GM18861 (cell line): ENCODE results near the gene SLAIN1.

ENCODE experiments used
- ATAC-seq: cut with Tn5 transposase; IDR thresholded peaks from one replicate; pipeline ENCODE4 v1.9.1; 2021; ENCODE audit not compliant: unreplicated experiment

SLAIN1 gene

DNA sequence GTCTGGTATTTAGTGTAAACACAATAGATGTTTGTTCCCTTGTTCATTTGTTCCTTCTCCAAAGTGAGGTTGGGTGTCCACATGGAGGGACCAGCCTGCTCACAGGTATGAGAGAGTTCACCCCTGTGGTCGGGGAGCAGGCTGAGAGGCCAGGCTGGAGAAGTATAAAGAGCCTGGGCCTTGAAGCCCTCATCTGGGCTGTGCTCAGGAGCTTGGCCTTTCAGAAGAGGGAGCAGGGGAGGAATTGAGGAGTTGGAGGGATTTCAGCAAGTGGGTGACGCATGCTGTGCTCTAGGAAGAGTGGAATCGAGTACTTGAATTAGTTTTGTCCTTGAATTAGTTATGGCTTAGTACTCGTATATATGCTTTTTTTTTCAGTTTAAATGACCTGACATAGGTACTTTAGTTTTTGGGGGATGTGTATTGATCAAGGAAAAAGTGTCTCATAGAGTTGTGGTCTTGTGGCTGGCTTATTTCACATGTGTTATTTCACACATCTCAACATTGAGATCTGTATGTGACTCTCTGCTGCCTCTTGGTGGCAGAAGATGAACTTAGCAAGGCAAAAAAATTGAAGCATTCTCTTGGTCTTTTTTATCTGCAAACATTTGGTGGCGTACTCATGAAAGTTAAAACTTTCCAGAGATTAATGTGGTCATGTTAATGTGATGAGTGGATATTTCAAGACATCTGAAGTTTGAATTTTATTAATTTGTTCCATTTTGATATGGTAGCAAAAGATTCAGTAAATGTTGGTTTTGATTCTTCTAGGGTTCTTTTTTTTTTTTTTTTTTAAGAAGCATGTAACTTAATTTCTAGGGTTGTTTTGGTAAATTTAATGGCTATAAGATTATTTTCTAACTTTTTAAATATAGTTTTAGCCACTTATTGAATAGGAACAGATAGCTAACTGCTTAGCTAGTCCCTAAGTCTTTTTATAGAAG, 54.3 kb downstream of the SLAIN1 start:
- peak; percentile 84 for ATAC-seq

DNA sequence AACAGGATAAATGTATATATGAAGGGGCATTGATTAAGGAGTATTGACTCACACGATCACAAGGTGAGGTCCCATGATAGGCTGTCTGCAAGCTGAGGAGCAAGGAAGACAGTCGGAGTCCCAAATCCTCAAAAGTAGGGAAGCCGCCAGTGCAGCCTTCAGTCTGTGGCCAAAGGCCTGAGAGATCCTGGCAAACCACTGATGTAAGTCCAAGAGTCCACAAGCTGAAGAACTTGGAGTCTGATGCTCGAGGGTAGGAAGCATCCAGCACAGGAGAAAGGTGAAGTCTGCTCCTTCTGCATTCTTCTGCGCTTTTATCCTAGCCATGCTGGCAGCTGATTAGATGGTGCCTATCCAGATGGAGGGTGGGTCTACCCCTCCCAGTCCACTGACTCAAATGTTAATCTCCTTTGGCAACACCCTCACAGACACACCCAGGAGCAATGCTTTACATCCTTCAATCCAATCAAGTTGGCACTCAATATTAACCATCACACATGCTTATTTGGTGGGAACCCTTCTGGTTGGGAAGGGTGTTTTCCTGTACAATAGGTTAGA, 55.1 kb downstream of the SLAIN1 start:
- ATAC-seq: no peak

DNA sequence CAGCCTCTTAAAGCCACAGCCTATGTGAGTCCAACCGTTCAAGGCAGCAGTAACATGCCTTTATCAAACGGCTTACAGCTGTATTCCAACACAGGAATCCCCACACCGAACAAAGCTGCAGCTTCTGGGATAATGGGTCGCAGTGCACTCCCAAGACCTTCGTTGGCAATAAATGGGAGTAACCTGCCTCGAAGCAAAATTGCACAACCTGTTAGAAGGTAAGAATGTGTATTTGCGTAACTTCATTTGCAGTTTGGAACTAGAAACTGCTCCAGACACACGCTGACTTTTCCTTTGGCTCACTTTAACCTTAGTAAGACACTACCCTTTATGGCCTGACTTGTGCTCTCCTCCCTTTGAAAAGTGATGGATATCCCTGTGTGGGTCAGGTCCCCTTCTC, 63.4 kb downstream of the SLAIN1 start:
- ATAC-seq: no peak

DNA sequence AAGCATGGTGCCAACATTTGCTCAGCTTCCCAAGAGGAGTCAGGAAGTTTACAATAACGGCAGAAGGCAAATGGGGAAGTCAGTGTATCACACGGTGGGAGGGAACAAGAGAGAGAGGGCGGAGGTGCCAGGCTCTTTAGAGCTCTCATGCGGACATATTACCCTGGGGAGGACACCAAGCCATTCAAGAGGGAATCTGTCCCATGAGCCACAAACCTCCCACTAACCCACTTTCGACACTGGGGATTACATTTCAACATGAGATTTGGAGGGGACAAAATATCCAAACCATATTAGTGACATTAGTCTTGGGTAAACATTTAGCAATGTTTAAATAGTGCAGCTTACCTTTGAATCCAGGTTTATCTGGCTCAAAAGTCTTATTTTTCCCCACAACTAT, 69.9 kb downstream of the SLAIN1 start:
- ATAC-seq: no peak

DNA sequence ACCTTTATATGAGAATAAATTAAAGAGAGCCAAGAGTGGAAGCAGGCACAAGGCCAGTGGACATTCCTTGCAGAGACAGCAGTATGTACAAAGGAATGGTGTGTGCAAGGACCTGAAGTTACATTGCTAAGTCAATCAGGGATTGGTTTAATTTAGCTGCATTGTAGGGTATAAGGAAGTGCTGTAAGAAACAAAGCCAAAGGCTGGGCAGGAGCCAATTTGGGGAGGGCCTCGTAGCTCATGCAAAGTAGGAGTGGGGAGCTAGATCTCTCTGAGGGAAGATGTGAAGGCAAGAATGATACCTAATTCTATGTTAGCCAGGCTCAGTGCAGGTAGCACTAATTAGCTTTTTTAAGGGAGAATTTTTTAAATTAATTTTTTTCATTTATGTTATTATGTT, 76.7 kb downstream of the SLAIN1 start:
- ATAC-seq: no peak

DNA sequence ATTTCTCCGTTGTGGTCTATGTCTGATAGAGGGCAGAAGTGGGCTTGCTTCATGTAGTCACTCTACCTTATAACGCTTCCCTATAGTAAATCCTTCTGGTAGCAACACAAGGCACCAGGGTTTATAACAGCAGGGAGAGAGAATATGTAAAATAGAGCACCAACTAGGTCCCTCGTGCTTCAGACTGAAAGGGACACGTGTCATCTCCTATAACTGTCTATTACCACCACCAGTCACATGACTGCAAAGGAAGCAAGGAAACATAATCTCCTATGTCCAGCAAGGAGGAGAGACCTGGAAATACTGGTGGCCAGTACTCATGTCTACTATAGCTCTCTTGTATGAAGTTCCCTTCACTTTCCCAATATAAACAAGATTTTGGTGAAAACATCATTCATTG, 79.2 kb downstream of the SLAIN1 start:
- ATAC-seq: no peak

DNA sequence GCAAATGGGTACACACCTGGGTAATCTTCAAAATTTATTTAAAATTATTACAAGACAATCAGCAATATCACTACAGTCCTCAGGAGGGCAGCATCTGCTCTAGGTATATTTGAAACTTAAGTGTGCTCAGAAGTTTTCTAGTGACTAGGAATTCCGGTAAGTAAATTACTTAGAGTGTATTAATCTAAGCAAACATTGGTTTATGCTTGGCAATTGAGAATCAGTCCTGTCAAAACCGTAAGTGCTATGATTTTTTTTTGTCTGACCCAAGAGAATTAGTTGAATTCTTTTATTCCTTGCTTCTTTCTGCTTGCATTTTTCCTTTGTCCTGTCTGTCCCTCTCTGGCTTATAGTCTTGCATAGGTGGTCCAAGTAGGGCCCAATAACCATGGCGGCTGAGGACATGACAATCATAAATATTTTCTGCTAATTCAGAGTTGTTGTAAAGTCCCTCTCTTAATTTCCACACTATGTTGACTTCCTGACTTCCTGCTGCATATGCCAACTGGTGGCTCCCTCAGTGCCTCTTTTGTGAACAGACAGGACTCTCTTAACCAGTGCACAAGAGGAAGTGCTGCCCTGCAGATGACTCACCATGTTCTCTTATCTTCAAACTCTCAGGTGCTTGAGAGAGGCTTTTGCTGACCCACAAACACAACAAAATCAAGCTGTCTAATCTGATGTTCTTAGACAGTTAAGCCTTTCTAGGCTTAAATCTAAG, 82.2 kb downstream of the SLAIN1 start:
- peak; percentile 84 for ATAC-seq

DNA sequence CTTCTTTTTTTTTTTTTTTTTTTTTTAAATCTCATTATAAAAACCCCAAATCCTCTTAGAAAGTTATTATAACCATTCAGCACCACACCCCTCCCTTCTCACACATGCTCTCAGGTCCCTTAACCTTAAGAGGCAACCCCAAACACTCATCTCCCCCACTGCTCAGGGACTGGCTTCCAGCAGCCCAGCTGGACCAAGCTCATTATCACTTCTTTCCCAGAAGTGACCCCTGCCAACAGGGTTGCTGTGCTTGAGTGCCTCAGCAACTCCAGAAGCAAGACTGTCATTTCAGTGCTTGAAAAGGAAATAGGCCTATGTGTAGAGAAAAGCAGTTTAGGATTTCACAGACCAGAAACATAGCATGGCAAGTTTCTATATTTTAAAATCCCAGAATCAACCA, 84.3 kb downstream of the SLAIN1 start:
- no peak for ATAC-seq

DNA sequence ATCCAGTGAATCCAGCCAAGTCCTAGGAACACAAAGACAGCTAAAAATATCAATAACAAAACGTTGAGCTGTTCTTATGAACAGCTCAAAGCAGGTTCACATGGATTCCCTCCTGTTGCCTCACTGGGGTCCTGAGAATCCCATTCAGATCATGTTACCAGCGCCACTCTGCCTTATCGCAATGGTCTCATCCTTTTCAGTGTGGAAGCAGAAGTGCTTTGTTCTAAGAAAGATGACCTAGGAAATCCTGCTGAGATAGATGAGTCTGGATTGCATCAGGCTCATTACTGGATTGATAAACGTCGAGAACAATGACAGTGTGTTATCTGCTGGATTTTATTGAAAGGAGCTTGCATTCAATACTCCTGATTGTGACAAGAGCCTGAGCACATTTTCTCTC, 87.0 kb downstream of the SLAIN1 start:
- no peak for ATAC-seq

DNA sequence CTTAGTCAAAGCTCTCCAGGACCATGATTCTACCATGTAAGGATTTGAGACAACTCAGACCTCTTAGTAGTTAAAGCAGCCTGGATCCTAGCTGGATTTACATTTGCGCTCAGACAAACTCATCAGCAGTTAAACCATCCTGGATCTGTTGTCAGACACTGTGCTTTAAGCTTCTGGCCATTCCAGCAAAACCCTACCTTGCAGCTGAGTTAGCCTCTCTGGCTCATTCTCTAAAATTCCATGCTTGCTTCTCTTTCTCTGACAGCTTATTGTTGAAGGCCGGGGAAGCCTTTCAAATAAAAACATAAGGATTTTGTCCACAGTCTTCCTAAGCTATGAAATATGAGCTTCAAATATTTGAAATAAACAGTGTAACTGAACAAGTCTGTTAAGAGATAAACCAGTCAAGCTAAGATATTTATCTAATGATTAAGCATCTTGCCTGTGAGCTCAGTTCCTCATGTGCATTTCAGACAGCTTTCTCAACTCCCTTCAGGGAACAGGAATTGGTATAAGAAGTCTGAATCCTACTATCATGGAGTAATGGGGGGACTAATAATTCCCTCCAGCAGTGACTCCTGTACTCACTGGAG, 89.3 kb downstream of the SLAIN1 start:
- ATAC-seq: no peak

DNA sequence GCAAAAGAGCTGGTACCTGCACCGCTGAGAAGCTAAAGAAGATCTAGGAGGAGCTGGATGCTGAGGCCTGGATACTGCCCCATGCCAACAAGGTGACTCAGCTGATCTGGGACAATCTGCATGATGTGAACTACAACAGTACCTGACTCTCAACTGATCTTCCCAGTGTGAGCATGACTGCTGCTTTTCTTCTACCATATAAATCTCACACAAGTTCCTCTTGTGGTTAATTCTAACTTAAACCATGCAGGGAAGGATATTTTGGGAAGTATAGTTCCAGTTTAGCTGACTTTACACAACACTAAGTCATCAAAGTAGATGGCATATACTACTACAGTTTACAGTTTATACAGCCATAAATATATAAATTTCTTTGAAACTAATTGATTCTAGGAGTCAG, 91.9 kb downstream of the SLAIN1 start:
- no peak for ATAC-seq

DNA sequence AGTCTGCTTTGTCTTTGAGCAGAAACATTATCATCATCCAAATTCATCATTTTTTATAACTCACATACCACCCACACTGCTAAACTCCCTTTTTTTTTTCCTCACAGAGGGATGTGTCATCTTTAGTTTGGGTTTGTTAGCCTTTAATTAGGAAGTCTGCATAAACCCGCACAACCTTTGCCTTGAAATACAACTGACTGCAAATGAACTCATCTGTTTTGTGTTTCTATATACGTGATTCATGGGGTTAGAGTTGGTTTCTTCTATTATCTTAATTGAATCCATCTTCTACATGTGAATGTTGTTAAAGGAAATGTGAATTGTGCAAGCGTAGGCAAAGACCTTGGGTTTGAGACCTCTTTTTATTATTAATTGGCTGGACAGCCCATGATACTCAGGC, 102.7 kb downstream of the SLAIN1 start:
- ATAC-seq: no peak

DNA sequence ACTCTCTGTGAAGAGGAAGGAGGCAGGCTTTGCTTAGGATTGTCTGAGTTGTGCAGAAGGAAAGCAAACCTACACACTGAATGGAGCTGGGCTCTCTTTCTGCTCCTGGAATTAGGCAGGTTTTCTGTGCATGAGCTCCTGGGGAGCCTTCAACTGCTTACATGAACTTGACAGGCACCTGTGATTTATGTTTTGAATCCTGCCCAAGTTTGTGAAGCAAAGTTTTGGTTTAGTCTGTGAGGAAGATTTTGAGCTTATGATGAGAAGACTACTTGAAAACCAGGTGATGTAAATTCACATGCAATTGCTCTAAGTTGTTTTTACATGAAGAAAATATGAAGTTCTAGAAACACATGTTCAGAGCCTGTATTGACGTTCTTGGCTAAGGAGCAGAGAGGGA, 109.0 kb downstream of the SLAIN1 start:
- no peak for ATAC-seq

DNA sequence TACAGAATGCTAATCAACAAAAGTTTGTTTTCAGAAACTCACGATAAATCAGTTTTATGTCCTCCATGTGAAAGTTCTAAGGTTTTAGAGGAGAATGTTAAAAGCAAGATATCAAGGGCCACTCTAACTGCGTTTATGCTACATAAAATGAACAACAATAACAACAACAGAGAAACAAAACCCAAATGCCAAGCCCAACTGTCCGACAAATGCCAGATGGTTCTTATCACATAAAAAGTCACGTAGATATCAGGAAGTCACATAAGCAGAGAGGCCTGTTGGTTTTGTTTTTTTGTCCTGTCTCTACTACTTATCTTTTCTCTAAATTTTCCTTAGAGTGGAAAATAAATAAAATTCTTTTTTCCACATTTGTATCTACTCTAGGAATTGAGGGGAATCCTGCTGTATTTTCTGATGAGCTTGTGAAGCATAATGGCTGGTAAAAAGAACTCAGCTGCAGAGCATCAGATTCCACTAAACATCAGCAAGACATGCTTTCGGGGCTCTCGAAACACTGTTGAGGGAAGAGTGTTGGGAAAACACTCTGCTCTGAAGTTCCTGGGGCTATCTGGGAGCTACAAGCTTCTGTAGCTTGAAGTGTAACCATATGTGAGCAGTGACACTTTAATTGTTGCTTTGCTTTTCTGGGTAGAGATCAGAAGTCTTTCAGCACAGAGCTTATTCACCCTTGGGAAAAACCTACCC, 110.1 kb downstream of the SLAIN1 start:
- no peak for ATAC-seq

DNA sequence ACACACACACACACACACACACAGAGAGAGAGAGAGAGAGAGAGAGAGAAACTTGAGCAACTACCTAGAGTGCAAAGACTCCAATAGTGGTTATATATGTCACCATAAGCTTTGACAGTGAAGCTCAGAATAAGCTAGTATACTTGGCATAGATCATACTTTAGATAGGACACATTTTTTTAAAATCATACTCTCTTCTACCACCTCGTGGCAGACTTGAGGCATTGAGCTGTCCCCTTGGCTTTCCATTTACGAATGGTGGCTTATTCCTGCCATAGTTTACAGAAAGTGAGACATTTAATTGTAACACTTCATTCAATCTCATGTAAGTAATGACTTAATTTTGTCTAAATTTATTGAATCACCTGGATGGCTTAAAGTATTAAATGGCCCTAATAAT, 112.9 kb downstream of the SLAIN1 start:
- ATAC-seq: peak; percentile 95

DNA sequence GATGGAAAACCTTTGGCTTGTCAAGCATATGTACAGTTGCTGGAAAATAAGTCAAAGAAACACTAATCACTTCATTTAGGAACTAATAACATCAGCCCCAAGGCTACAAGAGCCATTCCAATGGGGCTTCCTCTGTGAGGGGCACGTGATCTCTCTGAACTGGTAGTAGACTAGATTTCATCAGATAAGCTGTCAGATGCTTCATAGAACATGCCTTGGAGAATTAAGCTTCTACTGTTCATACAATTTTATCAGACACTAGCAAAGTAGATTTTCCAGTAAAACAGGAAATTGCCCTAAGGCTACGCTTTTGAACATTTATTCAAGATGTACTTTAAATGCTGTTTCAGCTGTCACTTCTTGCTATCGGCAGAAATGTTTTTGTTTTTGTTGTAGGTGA, 113.4 kb downstream of the SLAIN1 start:
- no peak for ATAC-seq

DNA sequence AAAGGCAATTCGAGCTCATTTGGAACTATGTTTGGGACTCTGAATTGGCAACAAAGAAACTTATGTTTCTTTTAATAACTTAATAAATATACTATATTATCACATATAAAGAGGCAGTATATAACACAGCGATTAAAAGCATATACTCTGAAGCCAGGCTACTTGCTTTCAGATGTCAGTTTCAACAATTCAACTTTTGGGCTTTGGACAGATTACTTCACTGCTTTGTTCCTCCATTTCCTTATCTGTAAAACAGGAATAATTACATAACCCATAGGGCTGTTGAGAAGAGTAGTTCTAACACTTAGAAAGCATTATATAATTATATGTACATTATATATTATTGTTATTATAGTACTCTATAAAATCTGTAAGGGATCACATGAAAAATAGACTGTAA, 113.9 kb downstream of the SLAIN1 start:
- no peak for ATAC-seq

DNA sequence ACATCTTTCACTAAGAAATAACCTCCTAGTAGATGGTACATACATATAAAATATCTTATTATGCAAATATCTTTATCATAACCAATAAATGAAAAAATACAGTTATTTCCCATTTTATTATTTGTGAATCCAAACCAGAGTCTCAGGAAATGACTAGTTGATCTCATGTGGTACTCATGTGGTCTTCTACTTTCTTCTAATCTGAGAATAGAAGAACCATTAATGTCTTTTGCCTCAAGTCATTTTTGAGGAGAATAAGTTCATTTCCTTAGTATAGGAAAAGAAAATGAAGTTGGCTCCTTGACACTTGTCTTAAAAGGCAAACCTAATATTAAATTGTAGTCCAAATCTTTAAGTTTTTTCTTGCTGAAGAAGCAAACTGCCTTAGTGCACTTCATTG, 114.5 kb downstream of the SLAIN1 start:
- no peak for ATAC-seq
